ENCODE data around the gene ZNF700.

ZNF700 gene

GRCh38 chr19:11963566-11964355 is 38.9 kb downstream of the ZNF700 start:
- Histone ChIP-seq H3F3A (ENCODE audit: insufficient read depth) (0 out of 2 replicates have a peak, but pooled peaks cover 4% of the 10 kb centered on the region), H3K9me2 (replicated peaks; ENCODE audit: insufficient read depth, low read length) (no peaks in the 10 kb centered on the region), H3K9me3 (ENCODE audit: insufficient read depth, low read length) (no peaks in the 10 kb centered on the region), H4K20me1 (ENCODE audit: low read depth, low read length) (no peaks in the 10 kb centered on the region), H3K27me3 (ENCODE audit: low read length) (no peaks in the 10 kb centered on the region), H3K36me3 (ENCODE audit: low read length) (no peaks in the 10 kb centered on the region), H3K4me2 (ENCODE audit: low read depth, low read length, poor library complexity, severe bottlenecking) (peak overlapping the region; percentile 62), H3K79me2 (ENCODE audit: insufficient read depth, low read length) (no peaks in the 10 kb centered on the region), H3K27ac (ENCODE audit: low read depth, low read length) (peak overlapping the region; percentile 51; the same call in 1 of the 2 replicates), H3K4me3 (ENCODE audit: insufficient read depth, low read length, poor library complexity, severe bottlenecking) (no peak overlapping the region), H3K9ac (ENCODE audit: low read length) (peak overlapping the region; percentile 67; the same call in 1 of the 2 replicates), H2AFZ (ENCODE audit: low read depth, low read length, severe bottlenecking) (peak overlapping the region; percentile 88)
- TF ChIP-seq EZH2phosphoT487 (conservative IDR thresholded peaks at IDR 0.05; ENCODE audit: low read length) (no peak), CTCF (IDR thresholded peaks at IDR 0.05; ENCODE audit: insufficient read depth, low read length, poor library complexity, severe bottlenecking) (peak; percentile 76)

- no peaks in the 10 kb centered on the region for H3K9me2 ChIP-seq (replicated peaks; ENCODE audit: insufficient read depth, low read length)
- H3K4me2 ChIP-seq (ENCODE audit: low read depth, low read length, poor library complexity, severe bottlenecking): peak overlapping the region; percentile 62
- H3K36me3 ChIP-seq (ENCODE audit: low read length): no peaks in the 10 kb centered on the region
- peak overlapping the region; percentile 88 for H2AFZ ChIP-seq (ENCODE audit: low read depth, low read length, severe bottlenecking)
- no peaks in the 10 kb centered on the region for H3K9me3 ChIP-seq (ENCODE audit: insufficient read depth, low read length)
- 0 out of 2 replicates have a peak, but pooled peaks cover 4% of the 10 kb centered on the region for H3F3A ChIP-seq (ENCODE audit: insufficient read depth)
- peak overlapping the region; percentile 51 for H3K27ac ChIP-seq (ENCODE audit: low read depth, low read length)
- TF ChIP-seq CTCF (IDR thresholded peaks at IDR 0.05; ENCODE audit: insufficient read depth, low read length, poor library complexity, severe bottlenecking) (no peak), EZH2phosphoT487 (conservative IDR thresholded peaks at IDR 0.05; ENCODE audit: low read length) (no peak)
- no peaks in the 10 kb centered on the region for H4K20me1 ChIP-seq (ENCODE audit: low read depth, low read length)
- peak overlapping the region; percentile 67 for H3K9ac ChIP-seq (ENCODE audit: low read length)
- H3K4me3 ChIP-seq (ENCODE audit: insufficient read depth, low read length, poor library complexity, severe bottlenecking): peak overlapping the region; percentile 64
- no peaks in the 10 kb centered on the region for H3K27me3 ChIP-seq (ENCODE audit: low read length)
- no peaks in the 10 kb centered on the region for H3K79me2 ChIP-seq (ENCODE audit: insufficient read depth, low read length)
These were observed 39.6 kb downstream of the ZNF700 start for GRCh38 chr19:11964496-11964857.

GRCh38 chr19:11964858-11965645 is 40.1 kb downstream of the ZNF700 start, which contains the start of gene ZNF763:
TSS of gene ZNF763 (plus strand) at chr19:11965040. CDS start at chr19:11965209, 169 bp downstream.
- no peaks in the 10 kb centered on the region for H3K9me2 ChIP-seq (replicated peaks; ENCODE audit: insufficient read depth, low read length)
- H3F3A ChIP-seq (ENCODE audit: insufficient read depth): 0 out of 2 replicates have a peak, but pooled peaks cover 4% of the 10 kb centered on the region
- TF ChIP-seq EZH2phosphoT487 (conservative IDR thresholded peaks at IDR 0.05; ENCODE audit: low read length): no peak
- TF ChIP-seq CTCF (IDR thresholded peaks at IDR 0.05; ENCODE audit: insufficient read depth, low read length, poor library complexity, severe bottlenecking): no peak
- H3K4me3 ChIP-seq (ENCODE audit: insufficient read depth, low read length, poor library complexity, severe bottlenecking): peak within 1 kb of the TSS; percentile 64
- H3K9me3 ChIP-seq (ENCODE audit: insufficient read depth, low read length): no peaks in the 10 kb centered on the region
- H3K4me2 ChIP-seq (ENCODE audit: low read depth, low read length, poor library complexity, severe bottlenecking): peak within 1 kb of the TSS; percentile 62
- peak within 1 kb of the TSS; percentile 67 for H3K9ac ChIP-seq (ENCODE audit: low read length)
- no peaks in the 10 kb centered on the region for H3K79me2 ChIP-seq (ENCODE audit: insufficient read depth, low read length)
- H2AFZ ChIP-seq (ENCODE audit: low read depth, low read length, severe bottlenecking): peak within 1 kb of the TSS; percentile 88
- no peaks in the 10 kb centered on the region for H3K36me3 ChIP-seq (ENCODE audit: low read length)
- H4K20me1 ChIP-seq (ENCODE audit: low read depth, low read length): no peaks in the 10 kb centered on the region
- peak within 1 kb of the TSS; percentile 51 for H3K27ac ChIP-seq (ENCODE audit: low read depth, low read length)
- H3K27me3 ChIP-seq (ENCODE audit: low read length): no peaks in the 10 kb centered on the region
